ENCODE measurements around the gene OR2AG1.

DNA sequence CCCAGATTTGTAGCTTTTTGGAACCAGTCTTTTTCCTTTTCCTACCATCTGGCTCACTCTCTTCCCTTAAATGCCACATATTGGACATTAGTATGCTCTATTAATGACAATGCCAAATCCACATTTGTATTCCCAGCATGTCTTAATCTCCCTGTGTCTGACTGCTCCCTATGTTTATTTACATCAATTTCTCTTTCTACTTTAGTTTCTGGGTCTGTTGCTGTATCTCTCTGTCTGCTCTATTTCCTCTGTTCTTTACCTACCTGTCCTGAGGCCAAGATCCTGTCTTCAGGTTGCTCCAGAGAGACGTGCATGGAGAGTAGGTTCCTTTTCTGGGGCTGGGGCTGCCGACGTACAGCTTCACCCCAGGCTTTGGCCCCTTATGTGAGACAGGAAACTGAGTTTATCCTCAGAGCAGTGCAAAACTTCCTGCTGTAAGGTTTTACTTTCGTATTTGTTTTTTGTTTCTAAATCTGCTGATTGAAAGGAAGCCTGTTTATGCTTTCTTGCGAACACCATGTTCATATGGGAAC is 36.7 kb upstream of the OR2AG1 start:
- TF ChIP-seq, protein P1, sequence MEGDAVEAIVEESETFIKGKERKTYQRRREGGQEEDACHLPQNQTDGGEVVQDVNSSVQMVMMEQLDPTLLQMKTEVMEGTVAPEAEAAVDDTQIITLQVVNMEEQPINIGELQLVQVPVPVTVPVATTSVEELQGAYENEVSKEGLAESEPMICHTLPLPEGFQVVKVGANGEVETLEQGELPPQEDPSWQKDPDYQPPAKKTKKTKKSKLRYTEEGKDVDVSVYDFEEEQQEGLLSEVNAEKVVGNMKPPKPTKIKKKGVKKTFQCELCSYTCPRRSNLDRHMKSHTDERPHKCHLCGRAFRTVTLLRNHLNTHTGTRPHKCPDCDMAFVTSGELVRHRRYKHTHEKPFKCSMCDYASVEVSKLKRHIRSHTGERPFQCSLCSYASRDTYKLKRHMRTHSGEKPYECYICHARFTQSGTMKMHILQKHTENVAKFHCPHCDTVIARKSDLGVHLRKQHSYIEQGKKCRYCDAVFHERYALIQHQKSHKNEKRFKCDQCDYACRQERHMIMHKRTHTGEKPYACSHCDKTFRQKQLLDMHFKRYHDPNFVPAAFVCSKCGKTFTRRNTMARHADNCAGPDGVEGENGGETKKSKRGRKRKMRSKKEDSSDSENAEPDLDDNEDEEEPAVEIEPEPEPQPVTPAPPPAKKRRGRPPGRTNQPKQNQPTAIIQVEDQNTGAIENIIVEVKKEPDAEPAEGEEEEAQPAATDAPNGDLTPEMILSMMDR (optimal IDR thresholded peaks at IDR 0.05 in 1 of 3, IDR thresholded peaks at IDR 0.05 in 1 of 3, conservative IDR thresholded peaks at IDR 0.05 in 1 of 3; ENCODE audit: extremely low read depth in 1 of 3, insufficient read depth in 2 of 3, low read length in 3 of 3), result no peak
- TF ChIP-seq EZH2 (IDR thresholded peaks at IDR 0.05; ENCODE audit: low read length), result no peak
